ENCODE measurements around the gene CRKL.

DNA sequence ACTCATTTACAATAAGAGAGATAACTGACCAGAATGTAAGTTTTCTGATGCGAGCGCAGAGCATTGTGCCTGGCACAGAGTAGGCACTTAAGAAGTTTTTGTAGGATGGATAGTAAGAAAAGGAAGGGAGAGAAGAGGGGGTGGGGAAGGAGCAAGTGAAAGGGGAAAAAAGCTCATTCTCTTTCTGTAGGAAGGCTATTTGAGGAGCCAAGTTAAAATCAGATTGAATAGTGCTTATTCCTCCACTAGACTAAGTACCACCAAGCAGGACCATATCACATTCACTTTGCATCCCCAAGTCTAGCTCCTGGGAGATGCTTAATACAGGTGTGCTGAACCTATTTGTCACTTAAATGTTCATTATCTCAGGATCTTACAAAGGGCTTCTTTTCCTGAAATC, 14.1 kb upstream of the CRKL start:
- TF ChIP-seq EZH2 (IDR thresholded peaks at IDR 0.05; ENCODE audit: insufficient read depth, poor library complexity, severe bottlenecking) (no peak), EZH2phosphoT487 (IDR thresholded peaks at IDR 0.05; ENCODE audit: insufficient read depth, low read depth) (no peak)
